Liver (tissue), 9 donors: ENCODE measurements around the gene GLIPR1. TPM values are rescaled to one million over a fixed set of nuclear protein-coding genes. Genes with fewer than 3 reads are reported as not detected.
A peak's percentile ranks its signal among the peaks of the same experiment; 100 is the strongest.

Experiments used
- DNase-seq: peaks from one replicate; pipeline ENCODE4 v3.0.0-alpha.2; 2017; ENCODE audit warnings: low spot score
- H3K27ac ChIP-seq, 2 donors: one replicate each; pipeline ENCODE4 v1.7.0; 2013; ENCODE audit warnings: inconsistent platforms in 2 of 2, low read length in 2 of 2, control low read depth in 1 of 2, low read depth in 1 of 2, mild to moderate bottlenecking in 1 of 2
- H3K27me3 ChIP-seq, 4 donors: one replicate each; pipeline versions ENCODE4 v1.6.1 to v1.7.0; 2013; ENCODE audit warnings: low read length in 3 of 4, inconsistent platforms in 1 of 4, mild to moderate bottlenecking in 1 of 4, moderate library complexity in 1 of 4; ENCODE audit not compliant: control insufficient read depth in 4 of 4, insufficient read depth in 4 of 4
- H3K36me3 ChIP-seq, 4 donors: one replicate each; pipeline versions ENCODE4 v1.6.1 to v1.7.0; 2013; ENCODE audit warnings: low read length in 3 of 4, mild to moderate bottlenecking in 3 of 4, low read depth in 1 of 4, moderate library complexity in 1 of 4; ENCODE audit not compliant: control insufficient read depth in 4 of 4, insufficient read depth in 3 of 4
- H3K4me1 ChIP-seq, 4 donors: one replicate each; pipeline versions ENCODE4 v1.6.1 to v1.7.0; 2013; ENCODE audit warnings: low read length in 3 of 4, mild to moderate bottlenecking in 3 of 4, moderate library complexity in 1 of 4; ENCODE audit not compliant: control insufficient read depth in 4 of 4, insufficient read depth in 4 of 4
- H3K4me3 ChIP-seq, 3 donors: one replicate each; pipeline versions ENCODE4 v1.6.1 to v1.7.0; 2013; ENCODE audit warnings: low read length in 3 of 3, control low read depth in 1 of 3, low read depth in 1 of 3, mild to moderate bottlenecking in 1 of 3
- H3K9ac ChIP-seq, 2 donors: one replicate each; pipeline ENCODE4 v1.7.0; 2013; ENCODE audit warnings: low read length in 2 of 2, mild to moderate bottlenecking in 2 of 2, moderate library complexity in 2 of 2, control low read depth in 1 of 2, low read depth in 1 of 2
- H3K9me3 ChIP-seq, 4 donors: one replicate each; pipeline versions ENCODE4 v1.6.1 to v1.7.0; 2013; ENCODE audit warnings: low read length in 3 of 4; ENCODE audit not compliant: control insufficient read depth in 4 of 4
- EGR1 ChIP-seq, 2 donors: IDR thresholded peaks; 2 replicates each; pipeline ENCODE4 v1.6.1; 2016 to 2018; ENCODE audit warnings: antibody characterized with exemption in 2 of 2, low read depth in 2 of 2
- FOXA1 ChIP-seq: IDR thresholded peaks from 2 replicates; pipeline ENCODE4 v1.6.1; 2016; ENCODE audit warnings: antibody characterized with exemption
- FOXA2 ChIP-seq: IDR thresholded peaks from 2 replicates; pipeline ENCODE4 v1.6.1; 2016; ENCODE audit warnings: antibody characterized with exemption
- HNF4G ChIP-seq: IDR thresholded peaks from 2 replicates; pipeline ENCODE4 v1.6.1; 2016; ENCODE audit warnings: antibody characterized with exemption
- JUND ChIP-seq, 2 donors: IDR thresholded peaks; 2 replicates each; pipeline ENCODE4 v1.6.1; 2016; ENCODE audit warnings: antibody characterized with exemption in 2 of 2
- NR2F2 ChIP-seq: IDR thresholded peaks from 2 replicates; pipeline ENCODE4 v1.6.1; 2016; ENCODE audit warnings: antibody characterized with exemption
- RAD21 ChIP-seq, 2 donors: IDR thresholded peaks; 2 replicates each; pipeline ENCODE4 v1.6.1; 2016; ENCODE audit warnings: antibody characterized with exemption in 2 of 2, mild to moderate bottlenecking in 2 of 2
- RXRA ChIP-seq, 2 donors: IDR thresholded peaks; 2 replicates each; pipeline ENCODE4 v1.6.1; 2017 to 2018; ENCODE audit warnings: antibody characterized with exemption in 2 of 2, mild to moderate bottlenecking in 1 of 2
- TAF1 ChIP-seq: conservative IDR thresholded peaks from 2 replicates; pipeline ENCODE4 v1.6.1; 2016; ENCODE audit warnings: antibody characterized with exemption, mild to moderate bottlenecking
- WGBS: extraction: QIAGEN DNeasy Blood & Tissue Kit; methylation state at CpG from one replicate; pipeline ENCODE4 v1.1.7; 2013; 5-methylcytosine and 5-hydroxymethylcytosine counted together
- polyA plus RNA-seq, 2 donors: library from polyadenylated mRNA; stranded (reverse) in 1 of 2; unstranded in 1 of 2; fragments of 200-250 nt in 1 of 2; fragments of >200 nt in 1 of 2; fragmentation: Nextera tagmentation in 1 of 2; extraction: Ambion mirVana in 1 of 2; gene quantifications; one replicate each; pipeline versions ENCODE4 v1.2.1 to v1.2.3, GENCODE V29; 2013 to 2015
- total RNA-seq, 2 donors: library from RNA; depleted of rRNA; stranded (reverse); fragments of >200 nt; gene quantifications; one replicate each; pipeline ENCODE4 v1.2.3, GENCODE V29; 2014
- TF ChIP-seq, protein P1 (sequence below): fragments of 150-350 bp; IDR thresholded peaks from 2 replicates; pipeline ENCODE4 v1.5.1; 2017; ENCODE audit warnings: improper control_type of control experiment, low read depth, low read length; ENCODE audit not compliant: missing input control
- TF ChIP-seq, protein P2 (sequence below): IDR thresholded peaks from 2 replicates; pipeline ENCODE4 v1.6.1; 2016; ENCODE audit warnings: antibody characterized with exemption
- TF ChIP-seq, protein P3 (sequence below): IDR thresholded peaks from 2 replicates; pipeline ENCODE4 v1.6.1; 2016; ENCODE audit warnings: antibody characterized with exemption
- donor health status: healthy.
- donor health status: healthy.
- donor health status: healthy.
- donor health status: healthy.
- donor health status: healthy.

GLIPR1 gene
- total and polyA plus RNA-seq, 4 donors = 3.0 to 8.2 (median 4.7) TPM

DNA sequence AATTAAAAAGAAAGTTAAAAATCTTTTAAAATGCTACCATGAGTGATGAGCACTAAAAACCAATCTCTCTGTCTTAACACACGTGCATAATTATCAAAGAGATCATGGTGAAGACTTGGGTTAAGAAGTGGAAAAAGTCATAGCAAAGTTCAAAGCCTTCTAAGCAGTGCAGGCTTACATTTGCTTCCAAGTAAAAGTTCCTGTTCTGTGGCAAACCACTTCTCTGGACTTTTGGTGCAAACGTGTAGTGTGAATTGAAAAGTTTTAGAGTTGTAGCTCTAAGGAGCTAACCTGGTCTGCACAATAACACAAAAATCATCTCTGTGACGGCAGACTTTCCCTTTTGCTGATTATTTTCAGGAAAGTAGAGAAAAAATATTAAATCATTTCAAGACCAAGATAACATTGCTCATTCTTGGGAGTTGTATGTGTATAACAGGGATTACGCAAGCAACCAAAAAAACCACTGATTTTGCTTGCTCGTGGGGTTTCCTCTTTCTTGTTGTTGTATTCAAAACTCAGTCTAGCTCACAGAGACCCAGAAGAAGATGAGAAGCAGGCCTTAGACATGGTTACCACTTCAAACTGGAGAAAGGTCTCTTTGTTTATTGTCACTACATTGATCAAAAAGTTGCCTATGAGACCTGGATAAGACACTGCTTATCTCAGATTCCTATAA, 2.3 kb upstream of the GLIPR1 start (continued):
- TF ChIP-seq FOXA2 = no peak

DNA sequence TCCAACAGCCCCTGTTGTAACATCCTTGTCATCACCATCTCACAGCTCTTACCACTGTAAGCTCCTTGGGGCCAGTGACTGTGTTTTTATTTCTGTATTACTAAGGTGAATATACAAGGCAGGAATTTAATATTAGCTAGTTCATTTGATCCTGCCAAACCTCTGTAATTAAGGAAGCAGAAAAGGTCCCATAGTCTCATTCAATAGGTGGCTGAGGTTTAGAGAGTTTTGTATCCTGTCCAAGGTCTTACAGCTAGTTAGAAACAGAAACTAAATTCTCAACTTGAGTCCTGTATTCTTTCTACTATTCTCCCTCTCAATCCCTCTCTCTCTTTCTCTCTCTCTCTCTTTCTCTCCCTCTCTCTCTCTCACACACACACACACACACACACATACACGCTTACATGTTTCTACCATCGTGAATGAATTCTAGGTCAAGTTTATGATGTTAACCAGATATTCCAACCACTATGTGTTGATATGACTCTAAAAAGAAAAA, 543 bp upstream of the GLIPR1 start:
- DNase-seq = no peak
- no peaks in the 10 kb centered on the region for H3K27me3 ChIP-seq
- H3K9ac ChIP-seq = peak overlapping the region in 1 of 2 donors; percentile 84
- no peaks in the 10 kb centered on the region for H3K36me3 ChIP-seq
- 50% methylated on average over 2 of the region's 2 CpGs for WGBS
- TF ChIP-seq RXRA (IDR thresholded peaks at IDR 0.05) = no peak
- no peak for TF ChIP-seq HNF4G
- TF ChIP-seq RAD21 (IDR thresholded peaks at IDR 0.05) = no peak
- peak overlapping the region; percentile 37 to 65 for H3K27ac ChIP-seq
- H3K4me1 ChIP-seq = peaks cover 0 to 7% (median 0%) of the 10 kb centered on the region in 4 donors
- H3K4me3 ChIP-seq = peak overlapping the region in 2 of 3 donors; percentile 32 to 36
- no peaks in the 10 kb centered on the region for H3K9me3 ChIP-seq

DNA sequence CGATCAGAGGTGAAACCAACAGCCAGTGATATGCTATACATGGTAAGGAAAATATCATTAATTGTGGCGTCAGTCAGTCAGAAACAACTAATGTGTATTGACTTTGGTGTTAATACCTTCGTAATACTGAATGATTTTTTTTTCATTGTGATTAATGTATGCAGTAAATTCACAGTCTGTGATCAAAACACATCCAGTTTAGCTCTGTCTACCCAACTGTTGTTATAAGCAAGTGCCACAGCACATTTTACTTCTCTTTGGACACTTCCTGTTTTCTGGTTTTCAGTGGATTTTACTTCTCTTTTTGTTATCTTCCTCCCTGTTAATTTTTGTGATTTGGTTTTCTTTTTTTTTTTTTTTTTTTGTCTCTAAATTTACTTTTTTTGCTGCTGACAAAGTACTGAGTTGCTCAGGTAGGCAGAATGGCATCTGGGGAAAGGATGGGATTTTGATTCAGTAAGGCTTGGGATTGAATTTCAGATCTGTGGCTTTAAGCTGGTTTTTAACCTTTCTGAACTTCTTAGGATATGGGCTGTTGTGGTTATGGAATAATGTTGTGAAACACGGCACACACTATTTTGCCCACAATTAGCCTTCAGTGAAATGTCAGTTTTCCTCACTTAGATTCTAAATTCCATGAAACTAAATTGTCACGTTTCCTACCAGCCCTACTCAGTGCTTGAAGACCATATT, 604 bp downstream of the GLIPR1 start:
- Histone ChIP-seq H3K27me3 (no peaks in the 10 kb centered on the region), H3K9me3 (no peaks in the 10 kb centered on the region), H3K4me1 (peaks cover 0 to 7% (median 0%) of the 10 kb centered on the region in 4 donors), H3K27ac (peak overlapping the region; percentile 49 to 65), H3K9ac (peak overlapping the region; percentile 8 to 84), H3K36me3 (no peaks in the 10 kb centered on the region), H3K4me3 (peak overlapping the region; percentile 27 to 37 (median 32))
- 58% methylated on average over 5 of the region's 5 CpGs for WGBS
- DNase-seq = no peak
- TF ChIP-seq, protein P1, sequence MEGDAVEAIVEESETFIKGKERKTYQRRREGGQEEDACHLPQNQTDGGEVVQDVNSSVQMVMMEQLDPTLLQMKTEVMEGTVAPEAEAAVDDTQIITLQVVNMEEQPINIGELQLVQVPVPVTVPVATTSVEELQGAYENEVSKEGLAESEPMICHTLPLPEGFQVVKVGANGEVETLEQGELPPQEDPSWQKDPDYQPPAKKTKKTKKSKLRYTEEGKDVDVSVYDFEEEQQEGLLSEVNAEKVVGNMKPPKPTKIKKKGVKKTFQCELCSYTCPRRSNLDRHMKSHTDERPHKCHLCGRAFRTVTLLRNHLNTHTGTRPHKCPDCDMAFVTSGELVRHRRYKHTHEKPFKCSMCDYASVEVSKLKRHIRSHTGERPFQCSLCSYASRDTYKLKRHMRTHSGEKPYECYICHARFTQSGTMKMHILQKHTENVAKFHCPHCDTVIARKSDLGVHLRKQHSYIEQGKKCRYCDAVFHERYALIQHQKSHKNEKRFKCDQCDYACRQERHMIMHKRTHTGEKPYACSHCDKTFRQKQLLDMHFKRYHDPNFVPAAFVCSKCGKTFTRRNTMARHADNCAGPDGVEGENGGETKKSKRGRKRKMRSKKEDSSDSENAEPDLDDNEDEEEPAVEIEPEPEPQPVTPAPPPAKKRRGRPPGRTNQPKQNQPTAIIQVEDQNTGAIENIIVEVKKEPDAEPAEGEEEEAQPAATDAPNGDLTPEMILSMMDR = no peak
- TF ChIP-seq NR2F2 (no peak), JUND (IDR thresholded peaks at IDR 0.05) (no peak), TAF1 (peak; percentile 15), FOXA2 (no peak), HNF4G (no peak), FOXA1 (no peak)

DNA sequence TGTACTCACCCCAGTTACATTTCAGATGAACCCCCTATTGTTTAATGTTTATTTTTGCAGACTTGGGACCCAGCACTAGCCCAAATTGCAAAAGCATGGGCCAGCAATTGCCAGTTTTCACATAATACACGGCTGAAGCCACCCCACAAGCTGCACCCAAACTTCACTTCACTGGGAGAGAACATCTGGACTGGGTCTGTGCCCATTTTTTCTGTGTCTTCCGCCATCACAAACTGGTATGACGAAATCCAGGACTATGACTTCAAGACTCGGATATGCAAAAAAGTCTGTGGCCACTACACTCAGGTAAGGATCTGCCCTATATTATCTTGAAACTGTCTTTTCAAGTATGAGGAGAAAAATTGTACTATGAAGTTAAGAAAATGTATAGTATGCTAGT, 1.2 kb downstream of the GLIPR1 start:
- H3K4me1 ChIP-seq = peaks cover 0 to 7% (median 0%) of the 10 kb centered on the region in 4 donors
- TF ChIP-seq RXRA (IDR thresholded peaks at IDR 0.05) (no peak), FOXA2 (no peak), EGR1 (IDR thresholded peaks at IDR 0.05; ENCODE audit: low read depth in 2 of 2) (no peak), FOXA1 (no peak), NR2F2 (no peak)
- TF ChIP-seq, protein P2, sequence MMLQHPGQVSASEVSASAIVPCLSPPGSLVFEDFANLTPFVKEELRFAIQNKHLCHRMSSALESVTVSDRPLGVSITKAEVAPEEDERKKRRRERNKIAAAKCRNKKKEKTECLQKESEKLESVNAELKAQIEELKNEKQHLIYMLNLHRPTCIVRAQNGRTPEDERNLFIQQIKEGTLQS = no peak
- TF ChIP-seq, protein P1 = no peak
- TF ChIP-seq, protein P3, sequence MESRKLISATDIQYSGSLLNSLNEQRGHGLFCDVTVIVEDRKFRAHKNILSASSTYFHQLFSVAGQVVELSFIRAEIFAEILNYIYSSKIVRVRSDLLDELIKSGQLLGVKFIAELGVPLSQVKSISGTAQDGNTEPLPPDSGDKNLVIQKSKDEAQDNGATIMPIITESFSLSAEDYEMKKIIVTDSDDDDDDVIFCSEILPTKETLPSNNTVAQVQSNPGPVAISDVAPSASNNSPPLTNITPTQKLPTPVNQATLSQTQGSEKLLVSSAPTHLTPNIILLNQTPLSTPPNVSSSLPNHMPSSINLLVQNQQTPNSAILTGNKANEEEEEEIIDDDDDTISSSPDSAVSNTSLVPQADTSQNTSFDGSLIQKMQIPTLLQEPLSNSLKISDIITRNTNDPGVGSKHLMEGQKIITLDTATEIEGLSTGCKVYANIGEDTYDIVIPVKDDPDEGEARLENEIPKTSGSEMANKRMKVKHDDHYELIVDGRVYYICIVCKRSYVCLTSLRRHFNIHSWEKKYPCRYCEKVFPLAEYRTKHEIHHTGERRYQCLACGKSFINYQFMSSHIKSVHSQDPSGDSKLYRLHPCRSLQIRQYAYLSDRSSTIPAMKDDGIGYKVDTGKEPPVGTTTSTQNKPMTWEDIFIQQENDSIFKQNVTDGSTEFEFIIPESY = no peak
- H3K4me3 ChIP-seq = peak overlapping the region in 2 of 3 donors; percentile 32 to 37
- H3K36me3 ChIP-seq = no peaks in the 10 kb centered on the region
- no peaks in the 10 kb centered on the region for H3K27me3 ChIP-seq
- DNase-seq = no peak
- H3K27ac ChIP-seq = peak overlapping the region; percentile 49 to 56
- no peaks in the 10 kb centered on the region for H3K9me3 ChIP-seq
- peak overlapping the region; percentile 8 to 57 for H3K9ac ChIP-seq
- 68% methylated on average over 4 of the region's 4 CpGs for WGBS
